A549 treated with ZK216348 at 1 μM for 4 hours (cell line): ENCODE data around the gene ZNF253. TPM values are rescaled to one million over a fixed set of nuclear protein-coding genes. Genes with fewer than 3 reads are reported as not detected.

Experiments
- total RNA-seq: library from RNA; stranded (reverse); fragments of 200-300 nt; extraction: Qiagen RNA extraction; gene quantifications from 5 replicates; pipeline ENCODE4 v1.2.3, GENCODE V29; 2022; ENCODE audit warnings: low read depth

Gene ZNF253
- total RNA-seq: not detected in 5 replicates

GRCh38 chr19:19865750-19866610 lies at the start of gene ZNF253:
Gene ZNF253 (plus strand): TSS chr19:19865882. CDS start chr19:19865997, 115 bp downstream.

GRCh38 chr19:19821366-19821951 lies 44.2 kb upstream of the ZNF253 start, which contains the start of gene ZNF506:
Gene ZNF506 (minus strand): TSS chr19:19821750. CDS start chr19:19821603, 147 bp downstream.

GRCh38 chr19:19900729-19901444 lies 35.2 kb downstream of the ZNF253 start, which contains the start of gene ZNF93:
Gene ZNF93 (plus strand): TSS chr19:19900946. CDS start chr19:19901089, 143 bp downstream.

Other genes with a start within 250 kb of the ZNF253 start
- 1.6 to 1.8 TPM (median 1.7 TPM) in 5 replicates for gene PBX4, start 247.2 kb upstream of the ZNF253 start, total RNA-seq
- gene LPAR2, start 237.7 kb upstream of the ZNF253 start, total RNA-seq: 2.0 to 5.4 TPM (median 5.2 TPM) in 5 replicates
- 2.9 to 5.2 TPM (median 4.6 TPM) in 5 replicates for gene GMIP, start 222.2 kb upstream of the ZNF253 start, total RNA-seq
- gene ATP13A1, start 202.2 kb upstream of the ZNF253 start, total RNA-seq: 19.9 to 37.0 TPM (median 34.3 TPM) in 5 replicates
- gene ZNF101, start 197.0 kb upstream of the ZNF253 start, total RNA-seq: 3.7 to 5.0 TPM (median 4.3 TPM) in 5 replicates
- 1.6 to 2.1 TPM (median 1.9 TPM) in 5 replicates for gene ZNF14, start 132.8 kb upstream of the ZNF253 start, total RNA-seq
- gene ZNF506, start 44.1 kb upstream of the ZNF253 start, total RNA-seq: 0.36 TPM in 1 of 5 replicates, not detected in the others
- not detected in 5 replicates for gene ZNF93, start 35.1 kb downstream of the ZNF253 start, total RNA-seq
- gene ZNF682, start 173.6 kb downstream of the ZNF253 start, total RNA-seq: not detected in 5 replicates
- not detected in 5 replicates for gene ZNF90, start 212.1 kb downstream of the ZNF253 start, total RNA-seq